Left renal pelvis (tissue), 4 donors: ENCODE results near the gene GOLGA8H. TPM values are rescaled to one million over a fixed set of nuclear protein-coding genes. Genes with fewer than 3 reads are reported as not detected.
"Not testable (repeated sequence)": the region's sequence is repeated elsewhere in the genome, so short reads cannot be mapped to it uniquely, and the experiment has no call there.

ENCODE experiments used
- DNase-seq, 4 donors: peaks; one replicate each; pipeline ENCODE4 v3.0.0-alpha.2; 2013; ENCODE audit warnings: low read depth in 4 of 4, low spot score in 3 of 4
- polyA plus RNA-seq, 4 donors: library from polyadenylated mRNA; unstranded; fragments of 120-200 nt; gene quantifications; one replicate each; pipeline ENCODE4 v1.2.1, GENCODE V29; 2013; ENCODE audit not compliant: insufficient read length in 4 of 4

GOLGA8H gene, protein sequence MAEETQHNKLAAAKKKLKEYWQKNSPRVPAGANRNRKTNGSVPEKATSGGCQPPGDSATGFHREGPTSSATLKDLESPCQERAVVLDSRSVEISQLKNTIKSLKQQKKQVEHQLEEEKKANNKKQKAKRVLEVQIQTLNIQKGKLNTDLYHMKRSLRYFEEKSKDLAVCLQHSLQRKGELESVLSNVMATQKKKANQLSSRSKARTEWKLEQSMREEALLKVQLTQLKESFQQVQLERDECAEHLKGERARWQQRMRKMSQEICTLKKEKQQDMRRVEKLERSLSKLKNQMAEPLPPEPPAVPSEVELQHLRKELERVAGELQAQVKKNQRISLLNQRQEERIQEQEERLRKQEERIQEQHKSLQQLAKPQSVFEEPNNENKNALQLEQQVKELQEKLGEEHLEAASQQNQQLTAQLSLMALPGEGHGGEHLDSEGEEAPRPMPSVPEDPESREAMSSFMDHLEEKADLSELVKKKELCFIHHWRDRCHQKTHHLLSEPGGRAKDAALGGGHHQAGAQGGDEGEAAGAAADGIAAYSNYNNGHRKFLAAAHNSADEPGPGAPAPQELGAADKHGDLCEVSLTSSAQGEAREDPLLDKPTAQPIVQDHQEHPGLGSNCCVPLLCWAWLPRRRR
- 1 to 10 TPM in 1 of 4 donors, under 1 TPM in 3; 0.87 to 2.3 (median 0.90) TPM for polyA plus RNA-seq

DNA sequence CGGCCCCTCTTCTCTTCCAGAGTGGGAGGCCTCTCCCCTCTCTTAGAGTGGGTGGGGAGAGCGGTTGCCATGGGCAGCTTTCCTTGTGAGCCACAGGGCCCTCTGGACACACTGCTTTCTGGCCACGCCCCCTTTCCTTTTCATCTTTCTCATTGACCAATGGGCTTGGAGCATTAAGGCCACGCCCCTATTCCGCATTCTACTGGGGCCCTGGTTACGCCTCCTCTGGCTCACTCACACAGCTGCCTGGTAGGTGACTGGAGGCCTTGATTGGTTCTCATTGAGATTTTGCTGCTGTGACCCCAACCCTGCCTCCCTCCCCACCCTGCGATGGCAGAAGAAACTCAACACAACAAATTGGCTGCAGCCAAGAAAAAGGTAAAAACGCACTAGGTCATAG lies at the start of gene GOLGA8H:
GOLGA8H (plus strand) TSS at position 233 of the 400 bp plus-strand sequence; CDS start at position 331, 98 bp downstream.
- DNase-seq = not testable (repeated sequence)

DNA sequence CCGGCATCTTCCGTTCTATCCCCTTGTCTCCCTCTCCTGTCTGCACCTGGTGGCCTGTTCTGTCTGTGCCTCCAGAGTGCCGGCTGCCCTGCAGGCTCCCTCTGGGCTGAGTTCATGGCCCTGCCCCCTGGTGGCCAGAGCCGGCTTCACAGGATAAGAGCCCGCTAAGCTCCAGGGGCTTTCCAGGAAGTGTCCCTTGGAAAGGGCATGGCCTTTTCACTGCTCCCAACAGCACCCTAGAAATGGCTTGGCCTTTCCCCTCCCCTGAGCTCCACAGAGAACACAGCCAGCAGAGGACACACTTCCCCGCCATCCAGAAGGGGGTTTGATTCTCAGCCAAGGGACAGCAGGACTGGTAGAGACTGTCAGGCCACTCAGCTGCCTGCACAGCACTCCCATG lies 36.9 kb upstream of the GOLGA8H start:
- DNase-seq = not testable (repeated sequence)

DNA sequence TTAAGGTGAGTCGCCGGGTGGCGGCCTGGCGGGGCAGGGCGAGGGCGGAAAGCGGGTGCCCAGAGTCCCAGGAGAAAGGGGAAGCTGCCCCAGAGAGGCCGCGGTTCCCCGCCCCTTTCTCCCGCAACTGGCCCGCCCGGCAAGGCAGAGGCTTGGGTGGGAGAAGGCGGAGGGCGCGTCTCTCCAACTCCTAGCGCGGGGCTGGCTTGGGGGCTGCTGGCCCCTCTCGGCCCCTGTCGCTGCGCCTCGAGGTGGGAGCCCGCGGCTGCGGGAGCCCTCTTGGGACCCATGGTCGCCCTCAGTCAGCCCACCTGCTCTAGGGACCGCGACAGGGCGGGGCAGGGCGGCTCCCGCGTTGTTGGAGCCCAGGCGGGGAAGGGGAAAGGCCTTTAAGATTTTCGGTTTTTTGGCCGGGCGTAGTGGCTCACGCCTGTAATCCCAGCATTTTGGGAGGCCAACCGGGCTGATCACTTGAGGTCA lies 30.8 kb upstream of the GOLGA8H start:
- not testable (repeated sequence) for DNase-seq

DNA sequence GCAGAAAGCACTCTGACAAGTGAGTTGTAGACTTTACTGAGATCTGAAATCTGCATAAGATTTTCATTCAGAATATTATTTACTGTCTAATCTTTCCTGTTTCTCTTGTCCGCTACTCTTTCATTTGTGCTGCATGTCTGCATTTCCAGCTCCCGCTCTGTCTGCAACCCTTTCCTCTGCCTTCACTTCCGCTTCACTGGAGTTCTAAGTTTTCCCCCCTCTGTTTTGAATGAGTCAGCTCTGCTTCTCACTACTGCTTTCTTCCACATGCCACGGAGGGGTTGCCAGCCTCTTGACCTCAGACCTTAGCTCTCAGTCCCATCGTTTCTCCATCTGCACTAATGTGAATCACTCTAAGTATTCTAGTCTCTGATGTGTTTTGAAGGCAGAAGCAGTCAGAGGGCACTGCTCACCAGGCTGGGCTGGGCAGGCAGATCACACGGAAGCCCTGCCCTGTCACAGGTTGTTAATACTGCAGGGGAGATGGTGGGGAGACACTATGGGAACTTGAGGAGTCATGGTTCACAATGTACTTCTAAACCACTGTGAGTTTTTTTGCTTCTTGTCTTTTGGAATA lies 24.3 kb upstream of the GOLGA8H start:
- DNase-seq = not testable (repeated sequence)

DNA sequence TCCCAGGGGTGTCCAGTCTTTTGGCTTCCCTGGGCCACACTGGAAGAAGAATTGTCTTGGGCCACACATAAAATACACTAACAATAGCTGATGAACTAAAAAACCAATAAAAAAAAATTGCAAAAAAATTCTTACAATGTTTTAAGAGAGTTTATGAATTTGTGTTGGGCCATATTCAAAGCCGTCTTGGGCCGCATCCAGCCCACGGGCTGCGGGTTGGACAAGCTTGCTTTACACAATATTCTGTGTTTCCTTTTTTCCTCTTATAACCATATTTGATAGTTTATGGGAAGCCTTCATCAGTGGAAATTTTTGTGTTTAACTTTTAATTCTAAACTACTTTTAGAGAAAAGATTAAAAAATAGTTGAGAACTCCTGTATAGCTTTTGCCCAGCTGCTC lies 23.1 kb upstream of the GOLGA8H start:
- DNase-seq = not testable (repeated sequence)

DNA sequence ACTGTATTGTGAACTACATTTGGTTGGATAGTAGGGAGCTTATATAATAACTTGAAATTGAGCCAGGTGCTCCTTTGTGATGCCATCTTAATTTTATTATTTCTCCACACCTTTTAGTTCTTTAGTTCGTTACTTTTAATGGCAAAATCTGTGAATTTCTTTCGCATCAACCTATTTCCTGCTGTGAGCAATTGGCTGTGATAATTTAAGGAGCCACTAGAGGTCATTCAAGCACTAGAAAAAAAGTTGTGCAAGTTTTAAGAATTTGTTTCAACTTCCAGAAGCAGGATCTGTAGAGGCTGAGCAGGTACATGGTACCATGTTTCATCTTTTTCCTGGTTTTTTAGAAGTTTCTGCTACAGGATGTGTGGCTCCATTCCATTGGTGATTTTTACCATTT lies 4.9 kb upstream of the GOLGA8H start:
- DNase-seq = not testable (repeated sequence)

DNA sequence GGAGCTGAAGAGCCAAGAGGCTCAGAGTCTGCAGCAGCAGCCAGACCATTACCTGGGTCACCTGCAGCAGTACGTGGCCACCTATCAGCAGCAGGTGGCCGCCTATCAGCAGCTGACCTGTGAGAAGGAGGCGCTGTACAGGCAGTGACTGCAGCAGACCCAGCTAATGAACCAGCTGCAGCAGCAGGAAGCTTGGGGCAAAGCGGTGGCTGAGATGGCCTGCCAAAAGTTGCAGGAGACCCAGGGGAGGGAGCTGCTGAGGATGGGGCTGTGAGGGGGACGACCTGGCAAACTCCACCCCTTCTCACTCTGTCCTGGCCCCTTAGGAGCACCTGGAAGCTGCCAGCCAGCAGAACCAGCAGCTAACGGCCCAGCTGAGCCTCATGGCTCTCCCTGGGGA lies 8.4 kb downstream of the GOLGA8H start:
- not testable (repeated sequence) for DNase-seq

DNA sequence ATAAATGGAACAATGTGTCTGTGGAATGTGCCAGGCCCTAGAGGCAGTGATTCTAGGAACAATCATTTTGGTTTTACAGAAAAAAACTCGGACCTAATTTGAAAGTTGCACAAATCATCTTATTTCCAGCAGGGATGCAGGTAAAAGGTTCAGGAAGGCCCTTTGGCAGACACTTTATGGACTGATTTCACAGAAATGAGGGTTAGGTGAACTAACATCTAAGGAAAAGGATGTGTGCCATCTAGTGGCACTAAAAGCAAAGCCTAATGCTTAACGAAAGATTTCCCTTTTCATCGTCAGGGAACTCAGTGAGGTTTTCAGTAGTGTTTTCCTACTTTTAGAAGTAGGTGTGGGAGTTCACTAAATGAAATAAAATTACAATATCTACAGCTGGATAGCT lies 17.5 kb downstream of the GOLGA8H start:
- not testable (repeated sequence) for DNase-seq

DNA sequence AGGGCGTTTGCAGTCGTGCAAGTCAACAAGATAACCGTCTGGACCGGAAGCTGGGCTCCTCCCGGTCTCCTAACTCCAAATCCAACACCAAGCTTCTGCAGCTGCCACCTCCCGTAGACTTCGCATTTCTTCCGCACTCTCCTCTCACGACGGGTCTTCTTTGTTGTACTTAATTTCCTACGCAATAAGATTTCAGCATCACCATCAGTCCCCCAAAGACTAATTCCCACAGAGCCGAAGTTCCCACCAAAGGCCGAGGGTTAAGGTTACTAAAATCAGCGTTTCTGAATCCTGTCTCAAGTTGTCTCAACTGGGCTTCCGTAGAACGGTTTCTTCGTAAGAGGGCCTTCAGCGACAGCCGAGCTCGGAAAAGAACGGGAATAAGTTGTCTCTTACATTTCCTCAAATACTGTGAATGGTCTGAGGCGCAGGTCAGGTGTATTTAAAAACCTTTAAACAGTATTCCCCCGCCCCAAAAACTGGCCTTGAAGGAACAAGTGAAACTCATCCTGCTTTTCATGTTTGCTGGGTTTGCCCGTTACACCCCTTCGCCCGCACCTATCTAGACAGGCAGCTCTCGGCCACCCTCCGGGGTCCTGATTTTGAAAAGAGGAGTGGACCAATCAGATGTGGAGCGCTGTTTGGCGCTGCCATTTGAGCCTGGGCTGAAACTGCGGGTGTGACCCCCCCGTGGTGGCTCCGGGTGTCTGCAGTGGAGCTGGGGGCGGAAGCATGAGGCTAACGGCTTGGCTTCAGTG lies 21.8 kb downstream of the GOLGA8H start, which contains the start of gene ARHGAP11B:
ARHGAP11B (plus strand) TSS at position 693 of the 758 bp plus-strand sequence.
- peak; percentile 96 to 99 (median 98) for DNase-seq

DNA sequence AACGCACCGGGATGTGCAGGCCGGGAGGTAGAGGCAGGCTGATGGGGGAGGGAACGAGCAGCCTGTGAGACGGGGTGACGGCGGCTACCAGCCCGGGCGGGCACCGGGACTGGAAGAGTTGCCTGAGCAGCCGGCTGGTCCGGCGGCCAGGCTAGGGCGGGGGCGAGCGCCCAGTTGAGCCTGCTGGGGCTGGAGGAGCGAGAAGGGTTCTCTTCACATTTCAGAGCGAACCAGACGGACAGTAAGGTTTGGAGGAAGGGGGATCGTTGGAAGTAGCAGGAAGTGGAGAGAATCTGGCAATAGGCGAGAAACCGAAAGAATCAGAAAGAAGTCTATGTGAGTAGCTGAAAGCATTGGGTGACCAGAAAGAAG lies 22.4 kb downstream of the GOLGA8H start:
- peak in 2 of 4 donors; percentile 6 to 21 for DNase-seq

DNA sequence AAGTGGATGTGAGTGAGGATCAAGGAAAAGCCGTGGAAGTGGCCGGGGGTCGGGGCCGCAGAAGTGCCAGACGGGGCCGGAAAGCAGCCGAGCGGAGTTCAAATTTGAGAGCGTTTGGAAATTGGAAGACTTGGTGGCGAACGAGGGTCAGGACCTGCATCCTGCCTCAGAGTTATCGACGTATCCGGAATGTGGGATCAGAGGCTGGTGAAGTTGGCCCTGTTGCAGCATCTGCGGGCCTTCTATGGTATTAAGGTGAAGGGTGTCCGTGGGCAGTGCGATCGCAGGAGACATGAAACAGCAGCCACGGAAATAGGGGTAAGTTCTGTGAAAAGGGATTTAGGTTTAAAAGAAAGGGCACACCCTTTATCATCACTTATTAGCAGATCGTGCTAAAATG lies 22.8 kb downstream of the GOLGA8H start:
- not testable (repeated sequence) for DNase-seq

DNA sequence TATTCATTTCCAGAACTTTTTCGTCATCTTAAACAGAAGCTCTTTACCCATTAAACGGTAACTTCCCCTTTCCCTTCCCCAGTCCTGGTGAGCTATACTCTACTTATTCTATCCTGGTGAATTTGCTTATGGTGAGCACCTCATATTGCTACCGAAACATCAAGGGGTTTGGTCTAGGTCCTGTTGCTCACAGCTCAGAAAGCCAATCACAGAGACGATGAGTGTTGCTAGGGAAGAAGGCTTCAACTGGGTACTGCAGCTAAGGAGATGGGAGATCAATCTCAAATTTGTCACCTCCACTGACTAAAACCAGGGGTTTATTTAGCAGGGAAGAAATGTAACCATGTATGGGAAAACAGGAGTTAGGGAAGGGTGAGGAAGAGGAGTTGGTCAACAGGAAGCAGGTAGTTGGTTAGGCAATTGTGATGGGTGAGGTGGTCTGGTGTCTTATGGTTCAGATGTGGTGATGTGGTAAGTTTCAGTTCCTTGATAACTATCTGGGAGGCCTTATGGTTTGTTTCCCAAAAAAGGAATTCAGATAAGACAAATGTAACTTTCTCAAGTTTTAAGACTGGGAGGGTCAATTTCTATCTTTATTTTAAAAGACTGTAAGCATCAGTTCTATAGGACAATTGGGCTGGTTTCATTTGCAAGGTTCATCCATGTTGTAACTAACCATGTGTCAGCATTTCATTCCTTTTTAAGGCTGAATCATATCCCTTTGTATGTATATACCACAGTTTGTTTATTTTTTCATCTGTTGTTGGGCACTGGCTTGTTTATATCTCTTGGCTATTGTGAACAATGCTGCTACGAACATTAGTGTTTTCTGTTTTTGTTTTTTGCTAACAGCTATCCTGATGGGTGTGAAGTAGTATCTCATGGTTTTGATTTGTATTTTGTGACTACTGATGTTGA lies 46.4 kb downstream of the GOLGA8H start:
- no peak for DNase-seq

DNA sequence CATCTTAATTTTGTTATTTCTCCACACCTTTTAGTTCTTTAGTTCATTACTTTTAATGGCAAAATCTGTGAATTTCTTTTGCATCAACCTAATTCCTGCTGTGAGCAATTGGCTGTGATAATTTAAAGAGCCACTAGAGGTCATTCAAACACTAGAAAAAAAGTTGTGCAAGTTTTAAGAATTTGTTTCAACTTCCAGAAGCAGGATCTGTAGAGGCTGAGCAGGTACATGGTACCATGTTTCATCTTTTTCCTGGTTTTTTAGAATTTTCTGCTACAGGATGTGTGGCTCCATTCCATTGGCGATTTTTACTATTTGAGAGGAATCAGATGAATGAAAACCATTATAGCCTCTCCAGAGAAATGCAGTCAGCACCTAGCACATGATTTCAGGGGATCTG lies 57.3 kb downstream of the GOLGA8H start:
- peak in 1 of 4 donors; percentile 4 for DNase-seq

Other genes with a start within 250 kb of the GOLGA8H start
- 1 to 10 TPM; 1.2 to 4.1 (median 2.3) TPM for gene CHRFAM7A, start 210.5 kb upstream of the GOLGA8H start, polyA plus RNA-seq
- gene GOLGA8R, start 189.8 kb upstream of the GOLGA8H start, polyA plus RNA-seq = 10 to 100 TPM in 1 of 4 donors, 1 to 10 TPM in 3; 3.8 to 10.3 (median 5.8) TPM
- 1 to 10 TPM in 1 of 4 donors, under 1 TPM in 3; 0.56 to 3.0 (median 0.89) TPM for gene GOLGA8Q, start 52.0 kb upstream of the GOLGA8H start, polyA plus RNA-seq